SK-N-SH treated with all-trans-retinoic acid at 6 μM for 48 hours (cell line): ENCODE measurements around the gene FSTL1.
A peak's percentile ranks its signal among the peaks of the same experiment; 100 is the strongest.

Experiments used
- ATAC-seq: fragments of 200-7000 bp; cut with Tn5 transposase; 3 replicates; pipeline ENCODE4 v1.9.1; 2020; ENCODE audit warnings: mild to moderate bottlenecking, moderate library complexity
- ARNTL ChIP-seq: fragments of 450-650 bp; formaldehyde crosslinking; IDR thresholded peaks from 2 replicates; pipeline ENCODE4 v1.5.0; 2020; ENCODE audit warnings: low read depth, mild to moderate bottlenecking, moderate library complexity, borderline replicate concordance
- BACH2 ChIP-seq: fragments of 250-450 bp; sonication (Bioruptor Pico); IDR thresholded peaks from 2 replicates; pipeline ENCODE4 v1.9.0; 2021; ENCODE audit warnings: mild to moderate bottlenecking, borderline replicate concordance
- CSDC2 ChIP-seq: fragments of 250-450 bp; sonication (Bioruptor Pico); IDR thresholded peaks from 2 replicates; pipeline ENCODE4 v1.5.0; 2020; ENCODE audit warnings: mild to moderate bottlenecking, moderate library complexity
- CSRNP3 ChIP-seq: fragments of 250-450 bp; sonication (Bioruptor Pico); IDR thresholded peaks from 2 replicates; pipeline ENCODE4 v1.5.1; 2021; ENCODE audit warnings: mild to moderate bottlenecking, moderate library complexity
- ESRRG ChIP-seq: fragments of 250-450 bp; sonication (Bioruptor Pico); IDR thresholded peaks from 2 replicates; pipeline ENCODE4 v1.6.1; 2021; ENCODE audit warnings: mild to moderate bottlenecking
- GLIS3 ChIP-seq: fragments of 250-450 bp; sonication (Bioruptor Pico); IDR thresholded peaks from 2 replicates; pipeline ENCODE4 v1.5.0; 2020; ENCODE audit warnings: mild to moderate bottlenecking, moderate library complexity
- ISL1 ChIP-seq: fragments of 250-450 bp; sonication (Bioruptor Pico); IDR thresholded peaks from 2 replicates; pipeline ENCODE4 v2.1.2; 2022; ENCODE audit warnings: mild to moderate bottlenecking, moderate library complexity
- OSR1 ChIP-seq: fragments of 250-450 bp; sonication (Bioruptor Pico); IDR thresholded peaks from 2 replicates; pipeline ENCODE4 v1.8.0; 2022; ENCODE audit warnings: moderate library complexity, mild to moderate bottlenecking, inconsistent platforms
- PPARA ChIP-seq: fragments of 250-450 bp; sonication (Bioruptor Pico); IDR thresholded peaks from 2 replicates; pipeline ENCODE4 v1.5.0; 2020; ENCODE audit warnings: mild to moderate bottlenecking, borderline replicate concordance
- RARB ChIP-seq: fragments of 250-450 bp; sonication (Bioruptor Pico); IDR thresholded peaks from 2 replicates; pipeline ENCODE4 v1.8.0; 2021; ENCODE audit warnings: mild to moderate bottlenecking, moderate library complexity
- SNAI2 ChIP-seq: fragments of 250-450 bp; sonication (Bioruptor Pico); IDR thresholded peaks from 2 replicates; pipeline ENCODE4 v1.5.0; 2020; ENCODE audit warnings: mild to moderate bottlenecking, moderate library complexity
- TOX ChIP-seq: fragments of 250-450 bp; sonication (Bioruptor Pico); IDR thresholded peaks from 2 replicates; pipeline ENCODE4 v1.8.0; 2021; ENCODE audit warnings: mild to moderate bottlenecking, moderate library complexity, borderline replicate concordance
- TSHZ2 ChIP-seq: fragments of 250-450 bp; sonication (Bioruptor Pico); IDR thresholded peaks from 2 replicates; pipeline ENCODE4 v1.5.0; 2020; ENCODE audit warnings: mild to moderate bottlenecking, moderate library complexity
- ZC3H10 ChIP-seq: fragments of 250-450 bp; sonication (Bioruptor Pico); IDR thresholded peaks from 2 replicates; pipeline ENCODE4 v1.5.1; 2021; ENCODE audit warnings: mild to moderate bottlenecking, moderate library complexity
- ZFP3 ChIP-seq: fragments of 250-450 bp; sonication (Bioruptor Pico); IDR thresholded peaks from 2 replicates; pipeline ENCODE4 v1.5.0; 2020; ENCODE audit warnings: mild to moderate bottlenecking, moderate library complexity
- ZFP30 ChIP-seq: fragments of 450-650 bp; formaldehyde crosslinking; IDR thresholded peaks from 2 replicates; pipeline ENCODE4 v1.5.0; 2022; ENCODE audit warnings: mild to moderate bottlenecking, moderate library complexity
- ZNF8 ChIP-seq: fragments of 450-650 bp; formaldehyde crosslinking; IDR thresholded peaks from 2 replicates; pipeline ENCODE4 v1.5.0; 2020; ENCODE audit warnings: mild to moderate bottlenecking, moderate library complexity
- TF ChIP-seq, protein P1 (sequence below): fragments of 250-450 bp; sonication (Bioruptor Pico); IDR thresholded peaks from 2 replicates; pipeline ENCODE4 v1.8.0; 2021; ENCODE audit warnings: low read depth, mild to moderate bottlenecking, moderate library complexity, borderline replicate concordance
- TF ChIP-seq, protein P2 (sequence below): fragments of 250-450 bp; sonication (Bioruptor Pico); IDR thresholded peaks from 2 replicates; pipeline ENCODE4 v1.5.1; 2020; ENCODE audit warnings: low read depth, mild to moderate bottlenecking, moderate library complexity
- TF ChIP-seq, protein P3 (sequence below): fragments of 250-450 bp; sonication (Bioruptor Pico); IDR thresholded peaks from 2 replicates; pipeline ENCODE4 v1.8.0; 2020; ENCODE audit warnings: mild to moderate bottlenecking, moderate library complexity, borderline replicate concordance

Gene FSTL1

DNA sequence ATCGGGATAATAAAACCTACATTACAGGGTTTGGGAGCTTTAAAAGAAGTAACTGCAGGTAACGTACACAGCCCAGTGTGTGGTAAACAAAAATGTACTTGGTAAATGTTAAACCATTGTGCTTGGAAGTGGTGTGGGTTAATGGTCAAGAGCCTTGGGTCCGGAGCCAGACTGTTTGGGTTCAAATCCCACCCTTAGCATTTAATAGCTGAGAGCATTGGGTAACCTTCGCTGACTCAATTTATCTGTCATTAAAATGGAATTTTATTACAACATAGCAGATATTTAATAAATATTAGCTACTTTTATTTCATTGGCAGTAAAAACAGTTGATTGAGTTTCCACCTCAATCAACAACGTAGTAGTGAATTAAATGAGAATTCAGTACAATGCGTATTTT is 1.5 kb downstream of the FSTL1 start:
- TF ChIP-seq, protein P1, sequence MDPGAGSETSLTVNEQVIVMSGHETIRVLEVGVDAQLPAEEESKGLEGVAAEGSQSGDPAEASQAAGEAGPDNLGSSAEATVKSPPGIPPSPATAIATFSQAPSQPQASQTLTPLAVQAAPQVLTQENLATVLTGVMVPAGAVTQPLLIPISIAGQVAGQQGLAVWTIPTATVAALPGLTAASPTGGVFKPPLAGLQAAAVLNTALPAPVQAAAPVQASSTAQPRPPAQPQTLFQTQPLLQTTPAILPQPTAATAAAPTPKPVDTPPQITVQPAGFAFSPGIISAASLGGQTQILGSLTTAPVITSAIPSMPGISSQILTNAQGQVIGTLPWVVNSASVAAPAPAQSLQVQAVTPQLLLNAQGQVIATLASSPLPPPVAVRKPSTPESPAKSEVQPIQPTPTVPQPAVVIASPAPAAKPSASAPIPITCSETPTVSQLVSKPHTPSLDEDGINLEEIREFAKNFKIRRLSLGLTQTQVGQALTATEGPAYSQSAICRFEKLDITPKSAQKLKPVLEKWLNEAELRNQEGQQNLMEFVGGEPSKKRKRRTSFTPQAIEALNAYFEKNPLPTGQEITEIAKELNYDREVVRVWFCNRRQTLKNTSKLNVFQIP (CRISPR knock-in tag): no peak
- TF ChIP-seq ESRRG (CRISPR knock-in tag): 0 out of 2 replicates have a peak, but pooled peaks have one; percentile 40
- TF ChIP-seq ARNTL (CRISPR knock-in tag): no peak
- TF ChIP-seq TOX (CRISPR knock-in tag): no peak
- TF ChIP-seq RARB (CRISPR knock-in tag): no peak
- no peak for TF ChIP-seq ZFP3
- TF ChIP-seq, all 23 proteins: peak for 1
- no peak for ATAC-seq

DNA sequence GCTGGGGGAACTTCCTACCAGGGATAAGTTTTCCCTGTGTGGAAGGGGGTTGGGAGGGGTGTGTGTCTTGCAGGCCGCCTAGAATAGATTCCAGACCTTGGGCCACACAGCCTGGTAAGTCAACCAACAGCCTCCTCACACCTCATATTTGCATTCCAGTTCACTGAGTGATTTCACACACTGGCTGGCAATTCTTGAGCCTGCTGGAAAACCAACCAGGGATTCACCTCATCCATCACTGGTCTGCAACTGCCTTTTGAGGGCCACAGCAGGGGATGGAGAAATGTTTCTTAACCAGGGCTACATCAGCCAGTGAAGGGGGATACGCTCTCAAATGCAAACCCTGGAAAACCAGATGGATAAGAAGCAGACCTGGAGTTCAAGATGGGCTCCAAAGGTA is 2.0 kb downstream of the FSTL1 start:
- no peak for TF ChIP-seq CSRNP3 (CRISPR knock-in tag)
- no peak for TF ChIP-seq TOX (CRISPR knock-in tag)
- no peak for TF ChIP-seq BACH2 (CRISPR knock-in tag)
- no peak for TF ChIP-seq ZFP30
- no peak for TF ChIP-seq ZC3H10 (CRISPR knock-in tag)
- no peak for TF ChIP-seq OSR1 (CRISPR knock-in tag)
- no peak for TF ChIP-seq ESRRG (CRISPR knock-in tag)
- TF ChIP-seq SNAI2 (CRISPR knock-in tag): no peak
- no peak for TF ChIP-seq TSHZ2 (CRISPR knock-in tag)
- no peak for TF ChIP-seq ISL1 (CRISPR knock-in tag)
- TF ChIP-seq, protein P1 (CRISPR knock-in tag): no peak
- TF ChIP-seq RARB (CRISPR knock-in tag): no peak
- no peak for TF ChIP-seq PPARA (CRISPR knock-in tag)
- no peak for TF ChIP-seq ARNTL (CRISPR knock-in tag)
- TF ChIP-seq, protein P2, sequence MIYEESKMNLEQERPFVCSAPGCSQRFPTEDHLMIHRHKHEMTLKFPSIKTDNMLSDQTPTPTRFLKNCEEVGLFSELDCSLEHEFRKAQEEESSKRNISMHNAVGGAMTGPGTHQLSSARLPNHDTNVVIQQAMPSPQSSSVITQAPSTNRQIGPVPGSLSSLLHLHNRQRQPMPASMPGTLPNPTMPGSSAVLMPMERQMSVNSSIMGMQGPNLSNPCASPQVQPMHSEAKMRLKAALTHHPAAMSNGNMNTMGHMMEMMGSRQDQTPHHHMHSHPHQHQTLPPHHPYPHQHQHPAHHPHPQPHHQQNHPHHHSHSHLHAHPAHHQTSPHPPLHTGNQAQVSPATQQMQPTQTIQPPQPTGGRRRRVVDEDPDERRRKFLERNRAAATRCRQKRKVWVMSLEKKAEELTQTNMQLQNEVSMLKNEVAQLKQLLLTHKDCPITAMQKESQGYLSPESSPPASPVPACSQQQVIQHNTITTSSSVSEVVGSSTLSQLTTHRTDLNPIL (CRISPR knock-in tag): no peak
- no peak for TF ChIP-seq CSDC2
- no peak for TF ChIP-seq ZNF8
- TF ChIP-seq, protein P3, sequence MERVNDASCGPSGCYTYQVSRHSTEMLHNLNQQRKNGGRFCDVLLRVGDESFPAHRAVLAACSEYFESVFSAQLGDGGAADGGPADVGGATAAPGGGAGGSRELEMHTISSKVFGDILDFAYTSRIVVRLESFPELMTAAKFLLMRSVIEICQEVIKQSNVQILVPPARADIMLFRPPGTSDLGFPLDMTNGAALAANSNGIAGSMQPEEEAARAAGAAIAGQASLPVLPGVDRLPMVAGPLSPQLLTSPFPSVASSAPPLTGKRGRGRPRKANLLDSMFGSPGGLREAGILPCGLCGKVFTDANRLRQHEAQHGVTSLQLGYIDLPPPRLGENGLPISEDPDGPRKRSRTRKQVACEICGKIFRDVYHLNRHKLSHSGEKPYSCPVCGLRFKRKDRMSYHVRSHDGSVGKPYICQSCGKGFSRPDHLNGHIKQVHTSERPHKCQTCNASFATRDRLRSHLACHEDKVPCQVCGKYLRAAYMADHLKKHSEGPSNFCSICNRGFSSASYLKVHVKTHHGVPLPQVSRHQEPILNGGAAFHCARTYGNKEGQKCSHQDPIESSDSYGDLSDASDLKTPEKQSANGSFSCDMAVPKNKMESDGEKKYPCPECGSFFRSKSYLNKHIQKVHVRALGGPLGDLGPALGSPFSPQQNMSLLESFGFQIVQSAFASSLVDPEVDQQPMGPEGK: no peak
- TF ChIP-seq GLIS3 (CRISPR knock-in tag): no peak
- ATAC-seq: peak; percentile 27
